ENCODE data around the gene PRKAR1B.

Gene PRKAR1B

DNA sequence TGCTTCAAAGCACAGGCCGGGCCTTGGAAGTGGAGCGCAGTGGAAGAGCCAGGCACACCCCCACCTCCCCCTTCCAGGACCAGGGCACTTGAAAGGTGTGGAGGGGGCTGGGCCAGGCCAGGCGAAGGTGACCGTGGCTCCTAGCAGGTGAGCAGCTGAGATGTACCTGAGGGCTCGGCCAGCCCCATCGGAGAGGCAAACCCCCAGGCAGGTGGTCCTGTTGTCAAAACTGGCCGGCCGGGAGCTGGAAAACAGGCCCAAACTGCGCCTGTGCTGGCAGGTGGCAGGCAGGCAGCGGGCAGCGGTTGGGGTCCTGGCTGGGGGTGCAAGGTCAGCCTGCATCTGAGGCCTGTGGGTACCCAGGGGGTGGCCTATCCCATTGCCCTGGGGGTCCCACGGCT is 97.0 kb downstream of the PRKAR1B start:
- Histone ChIP-seq H3K14ac (ENCODE audit: low read length) (no peak overlapping the region), H3K27me3 (ENCODE audit: control insufficient read depth in 3 of 3, insufficient read depth in 3 of 3, low read depth in 1 of 3, low read length in 3 of 3) (no peaks in the 10 kb centered on the region), H3K4me2 (ENCODE audit: insufficient read depth, low read length, poor library complexity, severe bottlenecking) (no peak overlapping the region), H3K27ac (replicated peaks; ENCODE audit: low read length) (no peak overlapping the region), H3K4ac (ENCODE audit: low read length) (no peak overlapping the region), H2AFZ (ENCODE audit: low read length) (no peak overlapping the region), H4K91ac (ENCODE audit: low read depth, low read length, poor library complexity) (no peak overlapping the region), H2BK120ac (ENCODE audit: low read depth, low read length) (no peak overlapping the region), H3K4me1 (ENCODE audit: control insufficient read depth in 2 of 2, insufficient read depth in 1 of 2, low read depth in 1 of 2, low read length in 2 of 2) (no peaks in the 10 kb centered on the region), H4K8ac (ENCODE audit: low read depth, low read length) (no peak overlapping the region), H3K36me3 (replicated peaks in 1 of 2; ENCODE audit: control insufficient read depth in 2 of 2, insufficient read depth in 2 of 2, low read length in 2 of 2) (no peaks in the 10 kb centered on the region), H2BK5ac (ENCODE audit: low read length) (peak overlapping the region; percentile 82), H3K79me1 (ENCODE audit: low read depth, low read length) (peaks cover 6% of the 10 kb centered on the region), H3K23ac (ENCODE audit: low read depth, low read length, poor library complexity) (no peak overlapping the region), H2BK15ac (ENCODE audit: low read length) (no peak overlapping the region), H3K4me3 (ENCODE audit: low read length in 2 of 2) (no peak overlapping the region), H3K9me3 (replicated peaks in 1 of 2; ENCODE audit: control insufficient read depth in 2 of 2, insufficient read depth in 1 of 2, low read depth in 1 of 2, low read length in 2 of 2) (peaks cover 2 to 5% of the 10 kb centered on the region in 2 donors), H3K9ac (ENCODE audit: low read depth, low read length, poor library complexity) (no peak overlapping the region), H2AK5ac (ENCODE audit: low read depth, low read length) (no peak overlapping the region), H2BK12ac (ENCODE audit: low read length) (no peak overlapping the region), H3K18ac (ENCODE audit: low read length) (peak overlapping the region; percentile 80)
- no peak for DNase-seq (ENCODE audit: low spot score)
- no CpG with 5 or more reads among the region's 12 CpGs for WGBS, 2 donors (ENCODE audit: extremely low coverage in 2 of 2, insufficient read length in 2 of 2, insufficient replicate concordance in 1 of 2)

DNA sequence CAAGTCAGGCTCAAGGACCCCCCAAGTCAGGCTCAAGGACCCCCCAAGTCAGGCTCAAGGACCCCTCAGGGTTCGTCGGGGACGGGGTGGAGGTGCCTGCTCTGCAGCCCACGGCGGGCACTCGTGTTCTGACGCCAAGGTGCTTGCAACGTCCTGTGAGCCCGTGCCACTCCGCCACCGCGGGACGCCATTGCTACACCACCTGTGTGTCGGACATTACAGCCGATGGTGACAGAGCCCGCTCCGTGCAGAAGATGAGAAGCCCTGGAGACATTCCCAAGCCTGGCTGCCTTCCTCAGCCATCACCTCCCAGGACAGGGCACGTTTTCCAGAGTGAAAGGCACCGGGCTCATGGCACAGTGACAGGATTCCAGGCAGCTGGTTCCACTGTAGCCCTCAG is 98.3 kb downstream of the PRKAR1B start:
- no peak overlapping the region for H2BK12ac ChIP-seq (ENCODE audit: low read length)
- no peak overlapping the region for H4K91ac ChIP-seq (ENCODE audit: low read depth, low read length, poor library complexity)
- no peak overlapping the region for H3K14ac ChIP-seq (ENCODE audit: low read length)
- H3K9me3 ChIP-seq (replicated peaks in 1 of 2; ENCODE audit: control insufficient read depth in 2 of 2, insufficient read depth in 1 of 2, low read depth in 1 of 2, low read length in 2 of 2): peaks cover 3 to 6% of the 10 kb centered on the region in 2 donors
- no peak overlapping the region for H3K18ac ChIP-seq (ENCODE audit: low read length)
- peak overlapping the region; percentile 48 for H4K8ac ChIP-seq (ENCODE audit: low read depth, low read length)
- H3K36me3 ChIP-seq (replicated peaks in 1 of 2; ENCODE audit: control insufficient read depth in 2 of 2, insufficient read depth in 2 of 2, low read length in 2 of 2): no peaks in the 10 kb centered on the region
- H3K4ac ChIP-seq (ENCODE audit: low read length): no peak overlapping the region
- no peak overlapping the region for H2AFZ ChIP-seq (ENCODE audit: low read length)
- H3K23ac ChIP-seq (ENCODE audit: low read depth, low read length, poor library complexity): peak overlapping the region; percentile 89
- H3K27me3 ChIP-seq (ENCODE audit: control insufficient read depth in 3 of 3, insufficient read depth in 3 of 3, low read depth in 1 of 3, low read length in 3 of 3): no peaks in the 10 kb centered on the region
- no peak overlapping the region for H2BK15ac ChIP-seq (ENCODE audit: low read length)
- H3K27ac ChIP-seq (replicated peaks; ENCODE audit: low read length): no peak overlapping the region
- no peak overlapping the region for H2BK120ac ChIP-seq (ENCODE audit: low read depth, low read length)
- H3K79me1 ChIP-seq (ENCODE audit: low read depth, low read length): peaks cover 6% of the 10 kb centered on the region
- H3K9ac ChIP-seq (ENCODE audit: low read depth, low read length, poor library complexity): no peak overlapping the region
- no peak overlapping the region for H3K4me3 ChIP-seq (ENCODE audit: low read length in 2 of 2)
- no peaks in the 10 kb centered on the region for H3K4me1 ChIP-seq (ENCODE audit: control insufficient read depth in 2 of 2, insufficient read depth in 1 of 2, low read depth in 1 of 2, low read length in 2 of 2)
- no peak overlapping the region for H2AK5ac ChIP-seq (ENCODE audit: low read depth, low read length)
- no peak for DNase-seq (ENCODE audit: low spot score)
- H2BK5ac ChIP-seq (ENCODE audit: low read length): no peak overlapping the region
- no CpG with 5 or more reads among the region's 19 CpGs for WGBS, 2 donors (ENCODE audit: extremely low coverage in 2 of 2, insufficient read length in 2 of 2, insufficient replicate concordance in 1 of 2)
- no peak overlapping the region for H3K4me2 ChIP-seq (ENCODE audit: insufficient read depth, low read length, poor library complexity, severe bottlenecking)

DNA sequence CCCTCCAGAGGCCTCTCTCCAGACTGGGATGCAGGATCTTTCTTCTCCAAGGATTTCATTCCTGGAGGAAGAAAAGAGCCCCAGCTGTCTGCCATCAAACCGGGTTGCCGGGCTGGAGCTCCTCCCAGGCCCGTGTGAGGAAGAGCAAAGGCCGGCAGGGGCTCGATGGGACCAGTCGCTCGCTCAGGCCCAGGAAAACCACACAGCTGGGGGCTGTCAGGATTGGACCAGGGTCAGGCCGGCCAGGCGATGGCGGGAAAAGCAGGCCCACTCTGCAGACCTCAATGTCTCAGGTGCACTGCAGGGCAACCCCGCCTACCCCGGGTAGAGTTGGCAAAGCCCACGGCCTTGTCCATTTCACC is 98.7 kb downstream of the PRKAR1B start:
- no peak overlapping the region for H2AK5ac ChIP-seq (ENCODE audit: low read depth, low read length)
- peak overlapping the region; percentile 55 for H3K23ac ChIP-seq (ENCODE audit: low read depth, low read length, poor library complexity)
- peak overlapping the region; percentile 8 for H3K14ac ChIP-seq (ENCODE audit: low read length)
- H3K4ac ChIP-seq (ENCODE audit: low read length): no peak overlapping the region
- no peak overlapping the region for H3K9ac ChIP-seq (ENCODE audit: low read depth, low read length, poor library complexity)
- H3K27ac ChIP-seq (replicated peaks; ENCODE audit: low read length): no peak overlapping the region
- H3K4me2 ChIP-seq (ENCODE audit: insufficient read depth, low read length, poor library complexity, severe bottlenecking): no peak overlapping the region
- no peak overlapping the region for H2BK5ac ChIP-seq (ENCODE audit: low read length)
- no peak overlapping the region for H3K4me3 ChIP-seq (ENCODE audit: low read length in 2 of 2)
- no peak overlapping the region for H2BK12ac ChIP-seq (ENCODE audit: low read length)
- H4K8ac ChIP-seq (ENCODE audit: low read depth, low read length): no peak overlapping the region
- no peak for DNase-seq (ENCODE audit: low spot score)
- peaks cover 6% of the 10 kb centered on the region for H3K79me1 ChIP-seq (ENCODE audit: low read depth, low read length)
- peaks cover 6% of the 10 kb centered on the region in 2 donors for H3K9me3 ChIP-seq (replicated peaks in 1 of 2; ENCODE audit: control insufficient read depth in 2 of 2, insufficient read depth in 1 of 2, low read depth in 1 of 2, low read length in 2 of 2)
- no peak overlapping the region for H3K18ac ChIP-seq (ENCODE audit: low read length)
- no peak overlapping the region for H2AFZ ChIP-seq (ENCODE audit: low read length)
- WGBS, 2 donors (ENCODE audit: extremely low coverage in 2 of 2, insufficient read length in 2 of 2, insufficient replicate concordance in 1 of 2): no CpG with 5 or more reads among the region's 13 CpGs
- no peak overlapping the region for H2BK120ac ChIP-seq (ENCODE audit: low read depth, low read length)
- H2BK15ac ChIP-seq (ENCODE audit: low read length): no peak overlapping the region
- no peaks in the 10 kb centered on the region for H3K4me1 ChIP-seq (ENCODE audit: control insufficient read depth in 2 of 2, insufficient read depth in 1 of 2, low read depth in 1 of 2, low read length in 2 of 2)
- no peaks in the 10 kb centered on the region for H3K27me3 ChIP-seq (ENCODE audit: control insufficient read depth in 3 of 3, insufficient read depth in 3 of 3, low read depth in 1 of 3, low read length in 3 of 3)
- no peaks in the 10 kb centered on the region for H3K36me3 ChIP-seq (replicated peaks in 1 of 2; ENCODE audit: control insufficient read depth in 2 of 2, insufficient read depth in 2 of 2, low read length in 2 of 2)
- no peak overlapping the region for H4K91ac ChIP-seq (ENCODE audit: low read depth, low read length, poor library complexity)

DNA sequence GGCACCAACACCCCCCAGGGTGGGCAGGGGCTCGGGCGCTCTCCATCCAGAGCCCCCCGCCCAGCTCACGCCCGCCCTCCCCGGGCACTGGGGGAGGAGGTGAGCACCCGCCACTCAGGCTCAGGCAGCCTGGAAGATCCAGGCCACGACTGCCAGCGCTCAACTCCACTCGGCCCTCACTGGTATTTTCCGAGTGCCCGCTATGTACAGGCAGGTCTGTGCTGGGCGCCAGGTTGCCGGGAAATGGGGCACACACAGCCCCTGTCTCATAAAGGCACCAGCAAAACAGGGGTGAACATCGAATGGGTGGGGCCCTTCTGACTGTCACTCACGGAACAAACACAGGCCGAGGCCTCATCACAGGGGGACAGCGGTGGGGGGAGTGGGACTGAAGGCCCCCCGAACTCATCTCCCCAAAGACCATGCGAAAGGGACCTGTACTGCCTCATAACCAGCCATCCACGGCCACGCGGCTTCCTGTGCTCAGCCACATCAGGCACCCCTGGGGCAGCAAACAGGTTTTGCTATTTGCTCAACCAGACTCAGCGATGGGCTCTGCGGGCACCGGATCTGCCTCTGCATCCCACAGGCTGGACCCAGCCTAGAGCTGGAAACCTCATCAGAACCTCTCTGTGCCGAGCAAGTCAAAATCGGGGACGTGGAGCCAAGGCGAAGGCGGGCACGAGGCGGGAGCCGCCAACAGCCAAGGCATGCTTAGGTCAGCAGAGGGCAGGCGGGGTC is 99.2 kb downstream of the PRKAR1B start:
- Histone ChIP-seq H2AK5ac (ENCODE audit: low read depth, low read length) (no peak overlapping the region), H4K8ac (ENCODE audit: low read depth, low read length) (no peak overlapping the region), H2BK12ac (ENCODE audit: low read length) (no peak overlapping the region), H3K79me1 (ENCODE audit: low read depth, low read length) (peaks cover 6% of the 10 kb centered on the region), H2BK120ac (ENCODE audit: low read depth, low read length) (no peak overlapping the region), H3K18ac (ENCODE audit: low read length) (peak overlapping the region; percentile 38), H2AFZ (ENCODE audit: low read length) (no peak overlapping the region), H2BK15ac (ENCODE audit: low read length) (no peak overlapping the region), H2BK5ac (ENCODE audit: low read length) (no peak overlapping the region), H3K4me3 (ENCODE audit: low read length in 2 of 2) (no peak overlapping the region), H3K23ac (ENCODE audit: low read depth, low read length, poor library complexity) (peak overlapping the region; percentile 43), H3K4ac (ENCODE audit: low read length) (no peak overlapping the region), H4K91ac (ENCODE audit: low read depth, low read length, poor library complexity) (no peak overlapping the region), H3K9me3 (replicated peaks in 1 of 2; ENCODE audit: control insufficient read depth in 2 of 2, insufficient read depth in 1 of 2, low read depth in 1 of 2, low read length in 2 of 2) (peaks cover 6% of the 10 kb centered on the region in 2 donors), H3K9ac (ENCODE audit: low read depth, low read length, poor library complexity) (no peak overlapping the region), H3K4me2 (ENCODE audit: insufficient read depth, low read length, poor library complexity, severe bottlenecking) (no peak overlapping the region), H3K27ac (replicated peaks; ENCODE audit: low read length) (no peak overlapping the region), H3K27me3 (ENCODE audit: control insufficient read depth in 3 of 3, insufficient read depth in 3 of 3, low read depth in 1 of 3, low read length in 3 of 3) (no peaks in the 10 kb centered on the region), H3K14ac (ENCODE audit: low read length) (no peak overlapping the region), H3K36me3 (replicated peaks in 1 of 2; ENCODE audit: control insufficient read depth in 2 of 2, insufficient read depth in 2 of 2, low read length in 2 of 2) (no peaks in the 10 kb centered on the region), H3K4me1 (ENCODE audit: control insufficient read depth in 2 of 2, insufficient read depth in 1 of 2, low read depth in 1 of 2, low read length in 2 of 2) (no peaks in the 10 kb centered on the region)
- no CpG with 5 or more reads among the region's 35 CpGs for WGBS, 2 donors (ENCODE audit: extremely low coverage in 2 of 2, insufficient read length in 2 of 2, insufficient replicate concordance in 1 of 2)
- DNase-seq (ENCODE audit: low spot score): no peak

All from neuronal stem cell (in vitro differentiated cells).